Measurements from ENCODE around the gene EPHA3. TPM values are rescaled to one million over a fixed set of nuclear protein-coding genes. Genes with fewer than 3 reads are reported as not detected.
A peak's percentile ranks its signal among the peaks of the same experiment; 100 is the strongest.

EPHA3 gene
- total and polyA plus RNA-seq, 2 donors (not counting 1 experiment from before 2014, with no cell fraction given): 0.23 to 0.99 TPM

GRCh38 chr3:89155811-89156210 is 48.4 kb downstream of the EPHA3 start:
- Histone ChIP-seq H3K4me1 (ENCODE audit: control insufficient read depth, extremely low read depth, insufficient read depth, low read length) (no peaks in the 10 kb centered on the region), H3K9ac (ENCODE audit: insufficient read depth, low read length) (no peak overlapping the region), H3K4me2 (ENCODE audit: extremely low read depth, insufficient read depth, low read length) (peak overlapping the region; percentile 46), H2AFZ (ENCODE audit: low read length) (peak overlapping the region; percentile 69), H3K27me3 (ENCODE audit: control insufficient read depth, insufficient read depth, low read length) (no peaks in the 10 kb centered on the region), H4K20me1 (ENCODE audit: control insufficient read depth, extremely low read depth, insufficient read depth, low read length) (no peaks in the 10 kb centered on the region), H3K36me3 (ENCODE audit: control insufficient read depth, insufficient read depth, low read length) (no peaks in the 10 kb centered on the region), H3K79me2 (ENCODE audit: control insufficient read depth, insufficient read depth, low read length) (no peaks in the 10 kb centered on the region), H3K4me3 (replicated peaks in 1 of 4; ENCODE audit: control extremely low read depth in 1 of 4, insufficient read depth in 1 of 4, low read depth in 3 of 4, low read length in 4 of 4) (no peak overlapping the region), H3K27ac (ENCODE audit: insufficient read depth, low read length) (no peak overlapping the region), H3K9me3 (ENCODE audit: control insufficient read depth, insufficient read depth, low read depth, low read length) (no peaks in the 10 kb centered on the region)
- no peak for DNase-seq (ENCODE audit: low read depth in 2 of 2)
- TF ChIP-seq EZH2 (IDR thresholded peaks at IDR 0.05; ENCODE audit: low read length, missing control alignments) (no peak), CTCF (conservative IDR thresholded peaks at IDR 0.05 in 1 of 2, IDR thresholded peaks at IDR 0.05 in 1 of 2; ENCODE audit: low read depth in 1 of 2, low read length in 2 of 2) (no peak)

DNA sequence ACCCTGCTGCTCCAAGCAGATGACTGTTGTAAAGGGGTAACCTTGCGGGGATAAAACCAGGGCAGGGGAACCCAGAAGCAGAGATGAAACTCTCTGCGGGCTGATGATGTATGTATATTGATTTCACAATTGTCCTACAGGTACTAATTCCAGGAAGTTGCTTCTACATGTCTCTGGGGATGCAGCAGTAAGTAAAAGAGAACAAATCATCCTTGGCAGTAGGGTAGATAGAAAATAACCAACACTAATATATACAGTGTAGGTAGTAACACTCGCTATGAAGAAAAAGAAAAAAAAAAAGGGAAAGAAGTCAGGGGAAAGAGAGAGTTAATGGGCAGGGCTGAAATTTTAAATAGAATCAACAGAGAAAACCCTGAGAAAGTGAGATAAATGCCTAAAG is 50.2 kb downstream of the EPHA3 start:
- Histone ChIP-seq H3K4me2 (ENCODE audit: extremely low read depth, insufficient read depth, low read length) (no peak overlapping the region), H3K9ac (ENCODE audit: insufficient read depth, low read length) (no peak overlapping the region), H3K79me2 (ENCODE audit: control insufficient read depth, insufficient read depth, low read length) (no peaks in the 10 kb centered on the region), H3K36me3 (ENCODE audit: control insufficient read depth, insufficient read depth, low read length) (no peaks in the 10 kb centered on the region), H2AFZ (ENCODE audit: low read length) (no peak overlapping the region), H3K27me3 (ENCODE audit: control insufficient read depth, insufficient read depth, low read length) (no peaks in the 10 kb centered on the region), H3K4me3 (replicated peaks in 1 of 4; ENCODE audit: control extremely low read depth in 1 of 4, insufficient read depth in 1 of 4, low read depth in 3 of 4, low read length in 4 of 4) (no peak overlapping the region), H4K20me1 (ENCODE audit: control insufficient read depth, extremely low read depth, insufficient read depth, low read length) (no peaks in the 10 kb centered on the region), H3K9me3 (ENCODE audit: control insufficient read depth, insufficient read depth, low read depth, low read length) (no peaks in the 10 kb centered on the region), H3K4me1 (ENCODE audit: control insufficient read depth, extremely low read depth, insufficient read depth, low read length) (no peaks in the 10 kb centered on the region), H3K27ac (ENCODE audit: insufficient read depth, low read length) (no peak overlapping the region)
- DNase-seq (ENCODE audit: low read depth in 2 of 2): no peak
- no peak for TF ChIP-seq CTCF (conservative IDR thresholded peaks at IDR 0.05 in 1 of 2, IDR thresholded peaks at IDR 0.05 in 1 of 2; ENCODE audit: low read depth in 1 of 2, low read length in 2 of 2)
- TF ChIP-seq EZH2 (IDR thresholded peaks at IDR 0.05; ENCODE audit: low read length, missing control alignments): no peak

GRCh38 chr3:89159605-89160004 is 52.2 kb downstream of the EPHA3 start:
- Histone ChIP-seq H4K20me1 (ENCODE audit: control insufficient read depth, extremely low read depth, insufficient read depth, low read length) (no peaks in the 10 kb centered on the region), H3K9ac (ENCODE audit: insufficient read depth, low read length) (no peak overlapping the region), H3K4me1 (ENCODE audit: control insufficient read depth, extremely low read depth, insufficient read depth, low read length) (no peaks in the 10 kb centered on the region), H3K4me3 (replicated peaks in 1 of 4; ENCODE audit: control extremely low read depth in 1 of 4, insufficient read depth in 1 of 4, low read depth in 3 of 4, low read length in 4 of 4) (no peak overlapping the region), H3K36me3 (ENCODE audit: control insufficient read depth, insufficient read depth, low read length) (no peaks in the 10 kb centered on the region), H3K79me2 (ENCODE audit: control insufficient read depth, insufficient read depth, low read length) (no peaks in the 10 kb centered on the region), H3K4me2 (ENCODE audit: extremely low read depth, insufficient read depth, low read length) (no peak overlapping the region), H3K9me3 (ENCODE audit: control insufficient read depth, insufficient read depth, low read depth, low read length) (no peaks in the 10 kb centered on the region), H3K27ac (ENCODE audit: insufficient read depth, low read length) (no peak overlapping the region), H3K27me3 (ENCODE audit: control insufficient read depth, insufficient read depth, low read length) (no peaks in the 10 kb centered on the region), H2AFZ (ENCODE audit: low read length) (no peak overlapping the region)
- no peak for DNase-seq (ENCODE audit: low read depth in 2 of 2)
- TF ChIP-seq CTCF (conservative IDR thresholded peaks at IDR 0.05 in 1 of 2, IDR thresholded peaks at IDR 0.05 in 1 of 2; ENCODE audit: low read depth in 1 of 2, low read length in 2 of 2): no peak
- TF ChIP-seq EZH2 (IDR thresholded peaks at IDR 0.05; ENCODE audit: low read length, missing control alignments): no peak

All from fibroblast of lung (primary cell).